HCT116 (cell line): ENCODE measurements around the gene TRIM65. TPM values are rescaled to one million over a fixed set of nuclear protein-coding genes. Genes with fewer than 3 reads are reported as not detected.

Source experiments
- ATAC-seq: fragments of 200-7000 bp; cut with Tn5 transposase; 2 replicates; pipeline ENCODE4 v1.9.1; 2020; ENCODE audit warnings: mild to moderate bottlenecking, moderate library complexity
- BruUV-seq: library from RNA; stranded (reverse); fragments of 400-500 nt; replicated peaks from 2 replicates; lab custom pipeline; 2021; lab: Mats Ljungman, UMichigan
- CTCF ChIA-PET: fragments of 300-600 bp; sonication (Branson Sonifier 250); formaldehyde crosslinking; loops from one replicate; lab custom pipeline; 2021; ENCODE audit warnings: antibody characterized with exemption; lab: Charles Lee
- POLR2A ChIA-PET: fragments of 300-600, 350-600 bp; sonication (Branson Sonifier 250); formaldehyde crosslinking; loops from one replicate; lab custom pipeline; 2021; ENCODE audit warnings: antibody characterized with exemption; lab: Charles Lee
- RAD21 ChIA-PET, 2 experiments: fragments of 300-600 bp; sonication (Branson Sonifier 250); formaldehyde crosslinking; loops; one replicate each; lab custom pipeline; 2023; ENCODE audit warnings: low total read pairs in 2 of 2; ENCODE audit not compliant: uncharacterized antibody in 2 of 2, unreplicated experiment in 2 of 2, low non-redundant PET in 1 of 2; lab: Charles Lee
- DNase-seq: peaks from one replicate; pipeline ENCODE4 v3.0.0-alpha.2; 2010; ENCODE audit warnings: low read depth, low spot score
- H2AFZ ChIP-seq: fragments of 200-600 bp; shearing (Covaris generic), sonication (generic); 2 replicates; pipeline ENCODE4 v1.6.1; 2017; ENCODE audit warnings: low read depth, mixed run types, mixed read lengths, antibody characterized with exemption, low read length; ENCODE audit not compliant: poor library complexity, severe bottlenecking
- H3K27ac ChIP-seq: 2 replicates; pipeline ENCODE4 v1.5.1; 2012; ENCODE audit warnings: low read depth, low read length
- H3K27me3 ChIP-seq: fragments of 200-600 bp; sonication (generic); 2 replicates; pipeline ENCODE4 v1.6.1; 2016; ENCODE audit warnings: mixed run types, low read length, mixed read lengths; ENCODE audit not compliant: insufficient read depth
- H3K36me3 ChIP-seq, 2 experiments: fragments of 200-500 bp in 1 of 2; fragments of 200-600 bp in 1 of 2; sonication (Bioruptor generic) in 1 of 2; sonication (generic) in 1 of 2; 2 replicates each; pipeline versions ENCODE4 v1.5.1 to v1.6.1; 2014 to 2016; ENCODE audit warnings: low read length in 2 of 2, inconsistent platforms in 1 of 2, mixed read lengths in 1 of 2, mixed run types in 1 of 2; ENCODE audit not compliant: insufficient read depth in 2 of 2, control insufficient read depth in 1 of 2
- H3K4me1 ChIP-seq, 2 experiments: fragments of 200-600 bp in 1 of 2; sonication (generic) in 1 of 2; 2 replicates each; pipeline versions ENCODE4 v1.5.1 to v1.6.1; 2012 to 2017; ENCODE audit warnings: low read length in 2 of 2, inconsistent platforms in 1 of 2, mild to moderate bottlenecking in 1 of 2, mixed read lengths in 1 of 2, mixed run types in 1 of 2, moderate library complexity in 1 of 2; ENCODE audit not compliant: insufficient read depth in 2 of 2, control insufficient read depth in 1 of 2
- H3K4me2 ChIP-seq: fragments of 200-600 bp; sonication (generic); 2 replicates; pipeline ENCODE4 v1.6.1; 2017; ENCODE audit warnings: mixed run types, low read length, mixed read lengths
- H3K4me3 ChIP-seq, 2 experiments: fragments of 200-600 bp in 1 of 2; sonication (generic) in 1 of 2; replicated peaks in 1 of 2; 2 replicates each; pipeline ENCODE4 v1.5.1; 2011 to 2016; ENCODE audit warnings: low read length in 2 of 2, control low read depth in 1 of 2, low read depth in 1 of 2, mild to moderate bottlenecking in 1 of 2, mixed read lengths in 1 of 2, mixed run types in 1 of 2
- H3K79me2 ChIP-seq: fragments of 200-600 bp; sonication (generic); 2 replicates; pipeline ENCODE4 v1.6.1; 2017; ENCODE audit warnings: mild to moderate bottlenecking, mixed run types, low read length, moderate library complexity, mixed read lengths; ENCODE audit not compliant: insufficient read depth
- H3K9ac ChIP-seq: fragments of 200-600 bp; sonication (generic); 2 replicates; pipeline ENCODE4 v1.6.1; 2016; ENCODE audit warnings: low read length, mixed read lengths
- H3K9me2 ChIP-seq: fragments of 200-600 bp; sonication (generic), shearing (Covaris generic); 2 replicates; pipeline ENCODE4 v1.6.1; 2017; ENCODE audit warnings: mixed run types, mild to moderate bottlenecking, moderate library complexity; ENCODE audit not compliant: insufficient read depth
- H3K9me3 ChIP-seq, 2 experiments: fragments of 200-500 bp in 1 of 2; fragments of 200-600 bp in 1 of 2; sonication (Bioruptor generic) in 1 of 2; sonication (generic) in 1 of 2; 2 replicates each; pipeline ENCODE4 v1.6.1; 2014 to 2017; ENCODE audit warnings: low read length in 2 of 2, mixed read lengths in 2 of 2, inconsistent platforms in 1 of 2, low read depth in 1 of 2, mild to moderate bottlenecking in 1 of 2, mixed run types in 1 of 2, moderate library complexity in 1 of 2; ENCODE audit not compliant: control insufficient read depth in 1 of 2, insufficient read depth in 1 of 2
- H4K20me1 ChIP-seq: fragments of 200-600 bp; sonication (generic), shearing (Covaris generic); 2 replicates; pipeline ENCODE4 v1.6.1; 2017; ENCODE audit warnings: mixed run types, mild to moderate bottlenecking, moderate library complexity; ENCODE audit not compliant: insufficient read depth
- CEBPB ChIP-seq: IDR thresholded peaks from 2 replicates; pipeline ENCODE4 v1.6.1; 2012; ENCODE audit warnings: low read depth
- EGR1 ChIP-seq: IDR thresholded peaks from 2 replicates; pipeline ENCODE4 v1.6.1; 2012; ENCODE audit warnings: low read depth
- ELF1 ChIP-seq: IDR thresholded peaks from 2 replicates; pipeline ENCODE4 v1.6.1; 2012; ENCODE audit warnings: low read depth, borderline replicate concordance
- EZH2 ChIP-seq: fragments of 200-600 bp; sonication (generic); IDR thresholded peaks from 2 replicates; pipeline ENCODE4 v1.6.1; 2017; ENCODE audit warnings: antibody characterized with exemption, mixed run types
- EZH2phosphoT487 ChIP-seq: fragments of 200-600 bp; IDR thresholded peaks from 2 replicates; pipeline ENCODE4 v1.6.1; 2018; ENCODE audit warnings: antibody characterized with exemption, borderline replicate concordance
- FOSL1 ChIP-seq: IDR thresholded peaks from 2 replicates; pipeline ENCODE4 v1.6.1; 2012; ENCODE audit warnings: low read depth
- JUND ChIP-seq: IDR thresholded peaks from 2 replicates; pipeline ENCODE4 v1.6.1; 2012
- MAX ChIP-seq: IDR thresholded peaks from 2 replicates; pipeline ENCODE4 v1.6.1; 2012
- POLR2A ChIP-seq: IDR thresholded peaks from 2 replicates; pipeline ENCODE4 v1.7.0; 2011; ENCODE audit warnings: borderline replicate concordance; ENCODE audit not compliant: insufficient read depth, insufficient read length; ENCODE audit errors: extremely low read depth
- POLR2AphosphoS5 ChIP-seq: IDR thresholded peaks from 2 replicates; pipeline ENCODE4 v1.6.1; 2011; ENCODE audit warnings: mild to moderate bottlenecking, low read depth, low read length, moderate library complexity
- RAD21 ChIP-seq: IDR thresholded peaks from 2 replicates; pipeline ENCODE4 v1.6.1; 2012; ENCODE audit warnings: low read depth, mild to moderate bottlenecking
- SIN3A ChIP-seq: IDR thresholded peaks from 2 replicates; pipeline ENCODE4 v1.6.1; 2012; ENCODE audit warnings: low read depth
- SP1 ChIP-seq: IDR thresholded peaks from 2 replicates; pipeline ENCODE4 v1.6.1; 2012; ENCODE audit warnings: low read depth
- SRF ChIP-seq: IDR thresholded peaks from 2 replicates; pipeline ENCODE4 v1.6.1; 2012; ENCODE audit warnings: low read depth
- YY1 ChIP-seq: IDR thresholded peaks from 2 replicates; pipeline ENCODE4 v1.6.1; 2011; ENCODE audit warnings: low read length, low read depth, moderate library complexity, mild to moderate bottlenecking; ENCODE audit not compliant: insufficient replicate concordance; ENCODE audit errors: extremely low read depth
- ZFX ChIP-seq: fragments of 450-650 bp; IDR thresholded peaks from 2 replicates; pipeline ENCODE4 v1.6.1; 2017
- intact Hi-C: fragments of 100-400 bp; cut with micrococcal nuclease; formaldehyde crosslinking; loops from 2 replicates; pipeline ENCODE4 v1.10.0; 2022
- total RNA-seq: library from RNA; stranded (reverse); gene quantifications from one replicate; pipeline ENCODE4 v1.2.1, GENCODE V29; 2021; ENCODE audit not compliant: unreplicated experiment
- TF ChIP-seq, protein P1 (sequence below), 3 experiments: fragments of 200-600 bp in 1 of 3; sonication (generic) in 1 of 3; IDR thresholded peaks in 2 of 3; conservative IDR thresholded peaks in 1 of 3; 2 replicates each; pipeline ENCODE4 v1.5.1; 2012 to 2017; ENCODE audit warnings: low read depth in 2 of 3, low read length in 2 of 3, antibody characterized with exemption in 1 of 3, borderline replicate concordance in 1 of 3, control low read depth in 1 of 3, mild to moderate bottlenecking in 1 of 3, mixed read lengths in 1 of 3, mixed run types in 1 of 3, moderate library complexity in 1 of 3; ENCODE audit not compliant: insufficient read depth in 1 of 3
- TF ChIP-seq, protein P2 (sequence below): IDR thresholded peaks from 2 replicates; pipeline ENCODE4 v1.6.1; 2012

TRIM65 gene
- total RNA-seq, 1 experiment from 2014 or later: 53.0 TPM

DNA sequence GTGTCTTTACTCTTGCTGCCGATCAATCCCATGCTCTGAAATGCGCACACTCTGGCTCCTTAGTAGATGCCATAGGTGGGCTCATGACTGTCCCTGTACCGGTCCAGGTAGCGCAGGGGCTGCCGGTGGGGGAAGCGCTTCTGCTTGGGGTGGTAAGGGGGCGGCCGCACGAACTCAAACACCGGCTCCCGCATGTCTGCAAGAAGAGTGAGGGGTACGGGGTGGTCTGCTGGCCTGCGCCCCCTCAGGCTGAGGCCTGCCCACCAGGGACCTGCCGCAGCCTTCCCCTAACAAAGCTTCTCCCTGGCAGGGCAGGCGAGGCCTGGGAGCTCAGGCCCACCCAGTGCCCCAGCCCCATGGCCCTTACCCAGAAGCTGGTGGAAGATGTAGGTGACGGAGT is 2.0 kb upstream of the TRIM65 start:
- peak overlapping the region; percentile 100; the same call in 1 of the 2 replicates for H3K27ac ChIP-seq
- intact Hi-C loops: no loop called here
- ChIA-PET POLR2A (no interaction called here), RAD21 (no interaction called here), CTCF (no interaction called here)
- H3K4me3 ChIP-seq: no peak overlapping the region
- ATAC-seq (no peak), DNase-seq (no peak)
- H3K4me1 ChIP-seq: peaks cover 22 to 36% of the 10 kb centered on the region in 2 experiments
- H4K20me1 ChIP-seq: no peaks in the 10 kb centered on the region
- H3K9ac ChIP-seq: no peak overlapping the region
- H3K9me3 ChIP-seq: no peaks in the 10 kb centered on the region
- H3K9me2 ChIP-seq: no peaks in the 10 kb centered on the region
- no peak for TF ChIP-seq POLR2AphosphoS5
- no peak for TF ChIP-seq ZFX
- TF ChIP-seq CEBPB: no peak
- TF ChIP-seq SRF: no peak
- TF ChIP-seq EZH2phosphoT487: no peak
- no peak for TF ChIP-seq MAX
- no peak for TF ChIP-seq EZH2
- TF ChIP-seq EGR1: no peak
- no peak for TF ChIP-seq FOSL1
- peaks cover 46% of the 10 kb centered on the region for H3K79me2 ChIP-seq
- no TSS peak for BruUV-seq
- H2AFZ ChIP-seq: no peak overlapping the region
- no peak overlapping the region for H3K4me2 ChIP-seq
- no peaks in the 10 kb centered on the region for H3K27me3 ChIP-seq
- H3K36me3 ChIP-seq: peaks cover 24 to 40% of the 10 kb centered on the region in 2 experiments

GRCh38 chr17:75898065-75898464 is 1.3 kb upstream of the TRIM65 start:
- no TSS peak for BruUV-seq
- peaks cover 24 to 40% of the 10 kb centered on the region in 2 experiments for H3K36me3 ChIP-seq
- intact Hi-C loops: no loop called here
- TF ChIP-seq ZFX (no peak), MAX (no peak), RAD21 (no peak), SP1 (no peak), EZH2 (no peak), JUND (no peak), ELF1 (no peak), YY1 (no peak), POLR2A (no peak), SIN3A (no peak)
- TF ChIP-seq, protein P1, sequence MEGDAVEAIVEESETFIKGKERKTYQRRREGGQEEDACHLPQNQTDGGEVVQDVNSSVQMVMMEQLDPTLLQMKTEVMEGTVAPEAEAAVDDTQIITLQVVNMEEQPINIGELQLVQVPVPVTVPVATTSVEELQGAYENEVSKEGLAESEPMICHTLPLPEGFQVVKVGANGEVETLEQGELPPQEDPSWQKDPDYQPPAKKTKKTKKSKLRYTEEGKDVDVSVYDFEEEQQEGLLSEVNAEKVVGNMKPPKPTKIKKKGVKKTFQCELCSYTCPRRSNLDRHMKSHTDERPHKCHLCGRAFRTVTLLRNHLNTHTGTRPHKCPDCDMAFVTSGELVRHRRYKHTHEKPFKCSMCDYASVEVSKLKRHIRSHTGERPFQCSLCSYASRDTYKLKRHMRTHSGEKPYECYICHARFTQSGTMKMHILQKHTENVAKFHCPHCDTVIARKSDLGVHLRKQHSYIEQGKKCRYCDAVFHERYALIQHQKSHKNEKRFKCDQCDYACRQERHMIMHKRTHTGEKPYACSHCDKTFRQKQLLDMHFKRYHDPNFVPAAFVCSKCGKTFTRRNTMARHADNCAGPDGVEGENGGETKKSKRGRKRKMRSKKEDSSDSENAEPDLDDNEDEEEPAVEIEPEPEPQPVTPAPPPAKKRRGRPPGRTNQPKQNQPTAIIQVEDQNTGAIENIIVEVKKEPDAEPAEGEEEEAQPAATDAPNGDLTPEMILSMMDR (IDR thresholded peaks at IDR 0.05 in 2 of 3, conservative IDR thresholded peaks at IDR 0.05 in 1 of 3; ENCODE audit: borderline replicate concordance in 1 of 3, insufficient read depth in 1 of 3, low read depth in 2 of 3, low read length in 2 of 3): no peak
- TF ChIP-seq, protein P2, sequence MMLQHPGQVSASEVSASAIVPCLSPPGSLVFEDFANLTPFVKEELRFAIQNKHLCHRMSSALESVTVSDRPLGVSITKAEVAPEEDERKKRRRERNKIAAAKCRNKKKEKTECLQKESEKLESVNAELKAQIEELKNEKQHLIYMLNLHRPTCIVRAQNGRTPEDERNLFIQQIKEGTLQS: no peak

More at GRCh38 chr17:75898065-75898464, 1.3 kb upstream of the TRIM65 start:
- ChIA-PET POLR2A (interaction anchor here (1.2 to 1.6 kb wide), 2 partner anchors 17 to 118 kb away, joined by 3 read pairs; no protein-coding TSS in a partner anchor), CTCF (no interaction called here), RAD21 (no interaction called here)
- peaks cover 16 to 29% of the 10 kb centered on the region in 2 experiments for H3K4me1 ChIP-seq
- H3K4me2 ChIP-seq: no peak overlapping the region
- no peak overlapping the region for H3K9ac ChIP-seq
- no peaks in the 10 kb centered on the region for H3K9me2 ChIP-seq
- H3K27me3 ChIP-seq: no peaks in the 10 kb centered on the region
- DNase-seq (no peak), ATAC-seq (no peak)
- H4K20me1 ChIP-seq: no peaks in the 10 kb centered on the region
- H3K79me2 ChIP-seq: peaks cover 39% of the 10 kb centered on the region; the same call in 1 of the 2 replicates
- no peaks in the 10 kb centered on the region for H3K9me3 ChIP-seq
- H2AFZ ChIP-seq: no peak overlapping the region
- H3K27ac ChIP-seq: peak overlapping the region; percentile 100
- H3K4me3 ChIP-seq: no peak overlapping the region
